Large intestine (tissue), 3 donors: ENCODE data around the gene KHSRP. TPM values are rescaled to one million over a fixed set of nuclear protein-coding genes. Genes with fewer than 3 reads are reported as not detected.
"Not testable (repeated sequence)": the region's sequence is repeated elsewhere in the genome, so short reads cannot be mapped to it uniquely, and the experiment has no call there.

Experiments
- DNase-seq, 2 donors: peaks; one replicate each; pipeline versions ENCODE4 v3.0.0 to v3.0.0-alpha.2; 2013
- H3K27ac ChIP-seq: one replicate; pipeline ENCODE4 v1.5.1; 2013; ENCODE audit warnings: low read length
- H3K27me3 ChIP-seq: 2 replicates; pipeline ENCODE4 v1.6.1; 2013; ENCODE audit warnings: low read length; ENCODE audit not compliant: control insufficient read depth, insufficient read depth
- H3K36me3 ChIP-seq: 2 replicates; pipeline ENCODE4 v1.6.1; 2013; ENCODE audit warnings: low read length; ENCODE audit not compliant: control insufficient read depth, insufficient read depth
- H3K4me1 ChIP-seq: one replicate; pipeline ENCODE4 v1.6.1; 2013; ENCODE audit warnings: low read length; ENCODE audit not compliant: control insufficient read depth, insufficient read depth
- H3K4me3 ChIP-seq: one replicate; pipeline ENCODE4 v1.5.1; 2013; ENCODE audit warnings: low read length
- H3K9me3 ChIP-seq: one replicate; pipeline ENCODE4 v1.6.1; 2013; ENCODE audit warnings: mild to moderate bottlenecking, low read depth, low read length, moderate library complexity; ENCODE audit not compliant: control insufficient read depth
- WGBS: methylation state at CpG from one replicate; pipeline ENCODE4 v1.1.5; 2013; ENCODE audit warnings: low lambda C conversion rate; ENCODE audit not compliant: insufficient coverage; 5-methylcytosine and 5-hydroxymethylcytosine counted together
- polyA plus RNA-seq: library from polyadenylated mRNA; unstranded; fragments of 120-200 nt; gene quantifications from one replicate; pipeline ENCODE4 v1.2.1, GENCODE V29; 2013

Gene KHSRP
- polyA plus RNA-seq, 1 donor: 238 TPM

- DNase-seq: no peak
- Histone ChIP-seq H3K27ac (no peak overlapping the region), H3K36me3 (peaks cover 5% of the 10 kb centered on the region), H3K9me3 (no peaks in the 10 kb centered on the region), H3K4me1 (peaks cover 5% of the 10 kb centered on the region), H3K27me3 (no peaks in the 10 kb centered on the region), H3K4me3 (no peak overlapping the region)
- WGBS: 88% methylated on average over 5 of the region's 6 CpGs
These were observed 15.3 kb downstream of the KHSRP start for GRCh38 chr19:6409346-6409745.

DNA sequence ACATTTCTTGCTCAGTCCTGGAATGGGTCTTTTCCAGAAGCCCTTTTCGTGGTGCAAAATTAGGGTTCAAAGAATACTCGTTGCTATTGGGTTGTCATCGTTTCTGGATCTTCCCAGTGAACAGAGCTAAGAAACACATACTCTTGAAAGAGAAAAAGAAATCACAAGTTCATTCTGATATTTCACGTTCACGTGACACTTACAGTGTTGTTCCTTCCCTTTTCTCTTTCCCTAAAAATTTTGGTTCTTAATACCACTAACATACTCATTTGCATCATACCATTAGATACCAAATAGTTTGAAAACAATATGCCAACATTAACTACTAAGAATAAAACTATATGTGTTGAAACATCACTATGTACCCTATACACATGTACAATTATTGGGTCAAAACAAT lies 18.2 kb downstream of the KHSRP start:
- Histone ChIP-seq H3K9me3 (no peaks in the 10 kb centered on the region), H3K4me3 (no peak overlapping the region), H3K4me1 (peaks cover 25% of the 10 kb centered on the region), H3K27me3 (no peaks in the 10 kb centered on the region), H3K27ac (no peak overlapping the region), H3K36me3 (no peaks in the 10 kb centered on the region)
- DNase-seq: no peak
- 100% methylated on average over 1 of the region's 5 CpGs for WGBS

GRCh38 chr19:6402837-6403608 lies 21.6 kb downstream of the KHSRP start:
- H3K27ac ChIP-seq: peak overlapping the region; percentile 95
- no CpG with 5 or more reads among the region's 22 CpGs for WGBS
- no peaks in the 10 kb centered on the region for H3K9me3 ChIP-seq
- no peaks in the 10 kb centered on the region for H3K36me3 ChIP-seq
- peaks cover 25% of the 10 kb centered on the region for H3K4me1 ChIP-seq
- H3K4me3 ChIP-seq: peak overlapping the region; percentile 18
- H3K27me3 ChIP-seq: no peaks in the 10 kb centered on the region
- DNase-seq: peak; percentile 94 to 98

DNA sequence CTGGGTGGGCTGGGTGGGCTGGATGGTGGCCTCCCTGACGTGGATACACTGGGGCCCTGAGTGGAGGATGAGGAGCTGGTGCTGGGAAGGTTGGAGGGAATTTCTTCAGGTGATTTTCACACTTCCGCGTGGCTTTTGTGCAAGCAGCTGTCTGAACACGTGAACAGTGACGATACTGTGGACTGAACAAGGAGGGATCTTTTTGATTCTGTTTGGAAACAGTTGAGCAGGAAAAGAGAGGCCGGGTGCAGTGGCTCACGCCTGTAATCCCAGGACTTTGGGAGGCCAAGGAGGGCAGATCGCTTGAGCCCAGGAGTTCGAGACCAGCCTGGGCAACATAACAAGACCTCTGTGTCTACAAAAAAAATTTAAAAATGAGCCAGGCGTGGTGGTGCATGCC lies 22.6 kb downstream of the KHSRP start:
- WGBS: no CpG with 5 or more reads among the region's 10 CpGs

DNA sequence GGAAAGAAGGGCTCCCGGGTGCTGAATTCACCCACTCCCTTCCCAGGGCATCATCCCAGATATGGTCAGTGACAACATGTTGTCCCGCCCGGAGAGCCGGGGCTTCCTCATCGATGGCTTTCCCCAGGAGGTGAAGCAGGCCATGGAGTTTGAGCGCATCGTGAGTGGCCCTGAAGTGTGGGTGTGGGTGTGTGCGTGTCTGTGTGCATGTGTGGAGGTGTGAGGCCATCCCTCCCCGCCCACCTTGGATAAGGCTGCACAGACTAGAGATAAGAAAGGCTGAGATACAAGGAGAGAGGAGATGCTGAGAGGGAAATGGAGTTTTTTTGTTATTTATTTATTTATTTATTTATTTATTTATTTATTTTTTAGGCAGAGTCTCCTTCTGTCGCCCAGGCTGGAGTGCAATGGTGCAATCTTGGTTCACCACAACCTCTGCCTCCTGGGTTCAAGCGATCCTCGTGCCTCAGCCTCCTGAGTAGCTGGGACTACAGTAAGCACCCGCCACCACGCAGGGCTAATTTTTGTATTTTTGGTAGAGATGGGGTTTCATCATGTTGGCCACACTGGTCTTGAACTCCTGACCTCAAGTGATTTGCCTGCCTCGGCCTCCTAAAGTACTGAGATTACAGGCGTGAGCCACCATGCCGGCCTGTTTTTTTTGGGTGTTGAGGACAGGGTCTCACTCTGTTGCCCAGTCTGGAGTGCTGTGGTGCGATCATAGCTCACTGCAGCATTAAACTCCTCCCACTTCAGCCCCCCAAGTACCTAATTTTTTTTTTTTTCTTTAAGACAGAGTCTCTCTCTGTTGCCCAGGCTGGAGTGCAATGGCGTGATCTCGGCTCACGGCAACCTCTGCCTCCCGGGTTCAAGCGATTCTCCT lies 24.3 kb downstream of the KHSRP start:
- not testable (repeated sequence) for DNase-seq, H3K27ac ChIP-seq, H3K9me3 ChIP-seq, H3K36me3 ChIP-seq, H3K4me3 ChIP-seq, H3K27me3 ChIP-seq
- no CpG with 5 or more reads among the region's 23 CpGs for WGBS
- peaks cover 25% of the 10 kb centered on the region for H3K4me1 ChIP-seq

More for the DNA sequence above, 22.6 kb downstream of the KHSRP start:
- no peak for DNase-seq
- Histone ChIP-seq H3K27ac (peak overlapping the region; percentile 95), H3K27me3 (no peaks in the 10 kb centered on the region), H3K4me1 (peaks cover 25% of the 10 kb centered on the region), H3K9me3 (no peaks in the 10 kb centered on the region), H3K36me3 (no peaks in the 10 kb centered on the region), H3K4me3 (peak overlapping the region; percentile 7)

DNA sequence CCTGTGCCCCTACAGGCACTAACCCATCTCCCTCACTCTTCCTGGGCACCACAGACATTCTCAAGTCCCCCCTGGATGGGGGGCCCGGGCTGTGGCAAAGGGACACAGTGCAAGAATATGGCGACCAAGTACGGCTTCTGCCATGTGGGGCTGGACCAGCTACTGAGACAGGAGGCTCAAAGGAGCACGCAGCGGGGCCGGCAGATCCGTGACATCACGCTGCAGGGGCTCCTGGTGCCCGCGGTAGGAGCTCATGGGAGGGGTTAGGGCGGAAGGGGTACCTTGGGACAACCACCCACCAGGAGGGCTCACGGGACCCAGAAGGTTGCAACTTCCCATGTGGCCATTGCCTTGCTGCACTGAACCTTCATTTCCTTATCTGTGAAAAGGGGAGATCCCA lies 28.3 kb downstream of the KHSRP start:
- H3K27me3 ChIP-seq: no peaks in the 10 kb centered on the region
- WGBS: no CpG with 5 or more reads among the region's 12 CpGs
- no peak for DNase-seq
- H3K27ac ChIP-seq: no peak overlapping the region
- H3K4me1 ChIP-seq: peaks cover 9% of the 10 kb centered on the region
- peaks cover 5% of the 10 kb centered on the region for H3K36me3 ChIP-seq
- H3K4me3 ChIP-seq: no peak overlapping the region
- no peaks in the 10 kb centered on the region for H3K9me3 ChIP-seq

DNA sequence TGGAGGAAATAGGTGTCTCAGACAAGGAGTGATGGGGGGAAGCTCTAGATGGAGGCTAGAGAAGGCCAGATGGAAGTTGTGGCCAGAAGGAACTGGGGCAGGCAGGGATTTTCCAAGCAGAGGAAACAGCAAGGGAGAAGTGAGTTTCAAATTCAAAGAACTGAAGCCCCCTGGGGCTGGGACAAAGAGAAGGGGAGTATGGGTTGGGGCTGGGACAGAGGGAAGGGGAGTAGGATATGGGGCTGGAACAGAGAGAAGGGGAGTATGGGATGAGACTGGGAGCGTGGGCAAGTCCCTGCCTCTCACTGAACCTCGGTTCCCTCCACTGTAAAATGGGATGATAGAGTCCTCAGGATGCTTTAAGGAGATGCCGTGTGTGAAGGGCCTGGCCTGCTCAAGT lies 29.8 kb downstream of the KHSRP start:
- peaks cover 9% of the 10 kb centered on the region for H3K4me1 ChIP-seq
- no peaks in the 10 kb centered on the region for H3K9me3 ChIP-seq
- H3K27ac ChIP-seq: no peak overlapping the region
- no CpG with 5 or more reads among the region's 3 CpGs for whole genome bisulfite sequencing
- H3K27me3 ChIP-seq: no peaks in the 10 kb centered on the region
- no peak overlapping the region for H3K4me3 ChIP-seq
- H3K36me3 ChIP-seq: peaks cover 12% of the 10 kb centered on the region
- no peak for DNase-seq

GRCh38 chr19:6393983-6394412 lies 30.6 kb downstream of the KHSRP start:
- WGBS: 65% methylated on average over 4 of the region's 14 CpGs
- Histone ChIP-seq H3K4me3 (peak overlapping the region; percentile 90), H3K27ac (peak overlapping the region; percentile 91)

DNA sequence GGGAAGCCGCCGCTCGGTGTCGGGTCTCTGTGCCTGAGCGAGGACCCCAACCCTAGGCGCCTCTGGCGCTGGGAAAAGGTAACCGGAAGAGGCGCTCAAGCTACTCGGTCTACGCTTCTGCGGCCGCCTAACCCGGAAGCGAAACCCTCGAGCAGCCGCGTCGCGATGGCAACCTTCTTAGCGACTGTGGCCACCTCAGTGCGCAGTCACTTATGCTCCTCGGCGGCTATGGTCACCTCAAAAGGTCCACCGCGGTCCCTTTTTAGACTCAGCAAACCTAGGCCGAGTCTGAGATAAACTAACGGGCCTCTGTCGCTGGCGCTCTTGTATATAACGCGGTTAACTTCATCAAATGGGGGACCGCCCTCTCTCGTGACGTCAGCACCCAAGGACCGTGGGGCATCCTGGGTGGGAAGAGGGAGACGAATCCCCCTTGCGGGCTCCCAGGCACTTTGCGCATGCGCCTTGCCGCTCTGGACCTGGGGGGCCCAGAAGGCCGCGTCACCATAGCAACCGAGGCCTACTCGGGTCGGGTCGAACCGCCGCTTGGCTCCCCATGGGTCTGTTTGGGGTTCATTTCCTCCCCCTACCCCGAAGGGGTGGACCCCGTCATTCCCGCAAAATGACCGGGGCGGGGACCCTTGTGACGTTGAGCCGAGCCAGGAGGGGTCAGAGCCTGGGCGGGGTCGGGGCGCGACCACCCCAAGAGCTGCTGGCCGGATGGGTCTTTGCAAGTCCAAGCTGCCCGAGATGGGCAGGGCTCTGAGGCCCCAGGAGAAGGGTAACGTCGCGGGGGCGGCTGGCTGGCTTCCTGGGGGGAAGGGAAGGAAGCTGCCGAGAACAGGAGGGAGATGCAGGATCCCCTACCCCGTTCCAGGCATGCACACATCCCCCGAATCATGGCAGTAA lies 31.3 kb downstream of the KHSRP start, which contains the start of gene GTF2F1:
GTF2F1 (minus strand) TSS at position 91 of the 909 bp plus-strand sequence. CDS start 169 bp downstream, outside the sequence.
- H3K36me3 ChIP-seq: peaks cover 27% of the 10 kb centered on the region
- peaks cover 9% of the 10 kb centered on the region for H3K4me1 ChIP-seq
- peak within 1 kb of the TSS; percentile 91 for H3K27ac ChIP-seq
- WGBS: no CpG with 5 or more reads among the region's 69 CpGs
- peak within 1 kb of the TSS; percentile 90 for H3K4me3 ChIP-seq
- DNase-seq: peak; percentile 93 to 96
- H3K9me3 ChIP-seq: no peaks in the 10 kb centered on the region
- H3K27me3 ChIP-seq: no peaks in the 10 kb centered on the region

More at GRCh38 chr19:6393983-6394412, 30.6 kb downstream of the KHSRP start:
- no peaks in the 10 kb centered on the region for H3K9me3 ChIP-seq
- H3K36me3 ChIP-seq: peaks cover 21% of the 10 kb centered on the region
- H3K4me1 ChIP-seq: peaks cover 9% of the 10 kb centered on the region
- no peaks in the 10 kb centered on the region for H3K27me3 ChIP-seq
- no peak for DNase-seq
